ENCODE measurements around the gene PLEKHA8.

DNA sequence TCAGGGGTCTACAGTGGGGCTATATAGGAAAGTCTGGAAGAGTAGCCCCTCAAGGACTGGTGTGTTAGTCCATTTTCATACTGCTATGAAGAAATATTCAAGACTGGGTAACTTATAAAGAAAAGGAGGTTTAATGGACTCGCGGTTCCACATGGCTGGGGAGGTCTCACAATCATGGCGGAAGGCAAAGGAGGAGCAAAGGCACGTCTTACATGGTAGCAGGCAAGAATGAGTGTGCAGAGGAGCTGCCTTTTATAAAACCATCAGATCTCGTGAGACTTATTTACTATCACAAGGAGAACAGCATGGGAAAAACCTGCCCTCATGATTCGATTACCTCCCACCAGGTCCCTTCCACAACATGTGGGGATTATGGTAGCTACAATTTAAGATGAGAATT, 4.7 kb upstream of the PLEKHA8 start:
- no peak for TF ChIP-seq EZH2 (IDR thresholded peaks at IDR 0.05; ENCODE audit: insufficient read depth, poor library complexity, severe bottlenecking)
- no peak for TF ChIP-seq EZH2phosphoT487 (IDR thresholded peaks at IDR 0.05; ENCODE audit: insufficient read depth, low read depth)
